22Rv1 (cell line): Measurements from ENCODE around the gene FMR1.

Experiments used
- ZFX ChIP-seq: fragments of 450-650 bp; IDR thresholded peaks from 2 replicates; pipeline ENCODE4 v1.6.1; 2017; ENCODE audit warnings: antibody characterized with exemption, borderline replicate concordance
- TF ChIP-seq, protein P1 (sequence below): fragments of 450-650 bp; IDR thresholded peaks from 2 replicates; pipeline ENCODE4 v1.5.1; 2017; ENCODE audit warnings: mild to moderate bottlenecking

DNA sequence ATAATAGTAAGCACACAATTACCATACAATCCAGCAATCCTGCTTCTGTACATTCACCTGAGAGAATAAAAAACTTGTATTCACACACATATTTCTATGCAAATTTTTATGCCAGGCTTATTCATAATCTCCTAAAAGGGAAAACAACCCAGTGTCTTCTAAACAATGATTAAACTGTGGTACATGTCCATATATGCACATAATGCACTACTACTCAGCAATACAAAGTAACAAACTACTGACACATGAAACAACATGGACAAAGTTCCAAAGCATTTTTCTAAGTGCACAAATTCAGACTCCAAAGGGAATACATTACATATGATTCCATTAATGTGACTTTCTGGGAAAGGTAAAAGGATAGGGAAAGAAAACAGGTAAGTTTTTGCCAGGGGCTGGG is 18.0 kb upstream of the FMR1 start:
- TF ChIP-seq, protein P1, sequence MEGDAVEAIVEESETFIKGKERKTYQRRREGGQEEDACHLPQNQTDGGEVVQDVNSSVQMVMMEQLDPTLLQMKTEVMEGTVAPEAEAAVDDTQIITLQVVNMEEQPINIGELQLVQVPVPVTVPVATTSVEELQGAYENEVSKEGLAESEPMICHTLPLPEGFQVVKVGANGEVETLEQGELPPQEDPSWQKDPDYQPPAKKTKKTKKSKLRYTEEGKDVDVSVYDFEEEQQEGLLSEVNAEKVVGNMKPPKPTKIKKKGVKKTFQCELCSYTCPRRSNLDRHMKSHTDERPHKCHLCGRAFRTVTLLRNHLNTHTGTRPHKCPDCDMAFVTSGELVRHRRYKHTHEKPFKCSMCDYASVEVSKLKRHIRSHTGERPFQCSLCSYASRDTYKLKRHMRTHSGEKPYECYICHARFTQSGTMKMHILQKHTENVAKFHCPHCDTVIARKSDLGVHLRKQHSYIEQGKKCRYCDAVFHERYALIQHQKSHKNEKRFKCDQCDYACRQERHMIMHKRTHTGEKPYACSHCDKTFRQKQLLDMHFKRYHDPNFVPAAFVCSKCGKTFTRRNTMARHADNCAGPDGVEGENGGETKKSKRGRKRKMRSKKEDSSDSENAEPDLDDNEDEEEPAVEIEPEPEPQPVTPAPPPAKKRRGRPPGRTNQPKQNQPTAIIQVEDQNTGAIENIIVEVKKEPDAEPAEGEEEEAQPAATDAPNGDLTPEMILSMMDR: no peak
- no peak for TF ChIP-seq ZFX
